Activated CD4-positive, CD25-positive, alpha-beta regulatory T cell treated with anti-CD3 and anti-CD28 coated beads, Interleukin-2, amount 50 U/mL, for 72 hours (primary cell): ENCODE data around the gene ESRRB.

Experiments
- DNase-seq: peaks from one replicate; pipeline ENCODE4 v3.0.0; 2021

ESRRB gene

GRCh38 chr14:76408877-76409276 is 32.9 kb downstream of the ESRRB start:
- DNase-seq = no peak

GRCh38 chr14:76412501-76412900 is 36.6 kb downstream of the ESRRB start:
- no peak for DNase-seq

- DNase-seq = no peak
These were observed 37.4 kb downstream of the ESRRB start for GRCh38 chr14:76413106-76413961.

DNA sequence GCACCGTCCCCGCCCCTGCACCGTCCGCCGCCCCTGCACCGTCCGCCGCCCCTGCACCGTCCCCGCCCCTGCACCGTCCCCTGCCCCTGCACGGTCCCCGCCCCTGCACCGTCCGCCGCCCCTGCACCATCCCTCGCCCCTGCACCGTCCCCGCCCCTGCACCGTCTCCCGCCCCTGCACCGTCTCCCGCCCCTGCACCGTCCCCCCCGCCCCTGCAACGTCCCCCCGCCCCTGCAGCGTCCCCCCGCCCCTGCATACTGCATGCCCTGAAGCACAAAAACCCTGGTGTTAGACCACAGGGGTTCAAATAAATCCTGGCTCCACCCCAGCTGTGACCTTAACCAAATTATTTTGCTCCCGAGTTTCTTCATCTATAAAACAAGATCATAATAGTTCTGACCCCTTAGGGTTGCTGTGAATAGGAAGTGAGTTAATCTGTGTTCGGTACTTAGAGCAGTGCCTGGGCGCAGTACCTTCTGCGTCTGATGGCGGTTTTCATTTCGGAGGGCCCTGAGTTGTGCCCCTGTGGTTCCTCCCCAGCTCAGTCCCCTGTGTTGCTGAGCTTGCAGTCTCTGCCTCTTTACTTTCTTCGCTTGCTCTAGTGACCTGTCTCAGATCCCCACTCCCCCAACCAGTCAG is 38.1 kb downstream of the ESRRB start:
- DNase-seq = no peak

GRCh38 chr14:76419399-76419798 is 43.5 kb downstream of the ESRRB start:
- no peak for DNase-seq

- DNase-seq = no peak
These were observed 44.9 kb downstream of the ESRRB start for GRCh38 chr14:76420827-76421226.

- DNase-seq = no peak
These were observed 45.7 kb downstream of the ESRRB start for GRCh38 chr14:76421662-76422061.

DNA sequence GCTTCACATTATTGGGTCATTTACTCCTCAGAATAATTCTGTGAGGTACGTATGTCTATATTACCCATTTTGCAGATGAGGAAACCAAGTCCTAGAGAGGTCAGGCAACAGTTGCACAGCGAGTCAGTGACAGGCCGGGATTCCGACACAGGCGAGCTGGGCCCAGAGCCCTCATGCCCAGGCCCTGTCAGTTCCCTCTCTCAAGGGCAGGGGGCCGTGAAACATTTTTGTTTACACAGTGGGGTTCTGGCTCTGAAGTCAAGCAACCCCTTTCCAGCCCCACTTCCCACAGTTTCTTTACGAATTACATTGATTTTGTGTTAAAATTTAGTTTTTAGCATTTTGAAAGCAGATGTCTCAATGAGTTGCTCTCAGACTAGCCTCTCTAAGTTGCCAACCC is 46.7 kb downstream of the ESRRB start:
- DNase-seq = no peak

DNA sequence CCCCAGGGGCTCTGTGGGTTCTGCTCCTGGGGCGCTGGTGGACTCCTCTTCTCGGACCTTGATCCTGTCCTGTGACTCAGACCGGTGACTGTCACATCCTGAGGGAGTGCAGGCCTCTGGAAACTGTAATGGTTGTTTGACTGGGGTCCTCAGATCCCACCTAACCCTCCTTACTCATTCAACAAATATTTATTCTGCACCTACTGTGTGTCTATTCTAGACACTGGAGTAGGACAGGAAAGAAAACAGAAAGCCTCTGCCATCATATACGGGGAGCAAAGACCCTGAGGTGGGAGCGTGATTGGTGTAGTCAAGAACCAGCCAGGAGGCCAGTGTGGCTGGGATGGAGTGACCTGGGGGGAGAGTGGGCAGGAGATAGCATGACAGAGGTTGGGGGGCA is 47.6 kb downstream of the ESRRB start:
- DNase-seq = no peak

DNA sequence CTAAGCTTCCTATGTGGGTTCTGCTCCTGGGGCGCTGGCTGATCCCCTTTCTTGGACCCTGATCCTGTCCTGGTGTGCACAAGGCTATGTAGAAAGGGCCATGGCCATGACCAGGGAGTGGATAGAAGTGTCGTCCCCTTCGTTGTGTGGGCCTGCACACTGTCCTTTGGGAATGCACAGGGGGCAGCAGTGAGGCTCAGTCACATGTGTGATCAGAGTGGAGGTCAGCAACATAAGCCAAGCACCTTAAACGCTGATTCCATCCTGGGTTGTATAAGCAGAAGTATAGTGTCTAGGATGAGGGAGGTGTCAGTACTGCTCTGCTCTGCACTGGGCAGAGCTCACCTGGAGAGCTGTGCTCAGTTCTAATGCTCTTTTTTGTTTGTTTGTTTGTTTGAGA is 48.4 kb downstream of the ESRRB start:
- no peak for DNase-seq

- no peak for DNase-seq
These were observed 50.3 kb downstream of the ESRRB start for GRCh38 chr14:76426161-76426696.

DNA sequence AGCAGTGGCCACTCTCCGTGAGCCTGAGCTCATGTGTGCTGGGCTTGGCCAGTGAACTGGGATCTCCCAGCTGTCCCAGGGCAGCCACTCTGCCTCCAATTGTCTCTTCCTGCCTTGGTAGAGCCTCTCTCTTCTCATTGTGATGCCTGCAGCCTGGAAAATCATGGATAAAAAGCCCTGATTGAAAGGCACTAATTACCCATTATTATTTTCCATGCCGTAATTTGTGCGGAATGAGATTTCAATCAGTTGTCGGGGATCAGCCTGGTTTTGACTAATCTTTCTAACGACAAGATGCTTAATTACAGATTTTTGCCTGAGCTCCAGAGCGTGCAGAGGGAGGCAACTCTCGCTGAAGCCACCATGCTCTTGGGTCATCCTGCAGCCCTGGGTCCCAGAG is 52.7 kb downstream of the ESRRB start:
- DNase-seq = no peak

GRCh38 chr14:76430017-76430416 is 54.1 kb downstream of the ESRRB start:
- no peak for DNase-seq

- no peak for DNase-seq
These were observed 54.6 kb downstream of the ESRRB start for GRCh38 chr14:76430475-76430980.

DNA sequence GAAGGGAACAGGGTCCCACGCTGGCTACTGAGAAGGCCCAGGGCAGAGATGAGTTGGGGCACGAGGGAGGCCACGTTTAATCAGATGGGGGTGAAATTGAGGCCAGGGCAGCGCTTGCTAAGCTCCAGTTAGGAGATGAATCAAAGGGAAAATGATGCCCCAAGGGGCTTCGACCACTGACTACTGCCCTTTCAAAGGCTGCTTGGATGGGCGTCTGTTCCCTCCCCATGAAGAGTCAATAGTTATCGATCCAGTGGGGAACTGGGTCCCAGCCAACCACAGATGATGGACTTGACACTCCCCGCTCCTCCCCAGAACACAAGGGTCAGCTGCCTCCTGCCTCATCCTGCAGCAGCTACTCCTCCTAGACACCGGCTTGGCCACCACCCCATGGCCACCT is 55.6 kb downstream of the ESRRB start:
- DNase-seq = no peak

DNA sequence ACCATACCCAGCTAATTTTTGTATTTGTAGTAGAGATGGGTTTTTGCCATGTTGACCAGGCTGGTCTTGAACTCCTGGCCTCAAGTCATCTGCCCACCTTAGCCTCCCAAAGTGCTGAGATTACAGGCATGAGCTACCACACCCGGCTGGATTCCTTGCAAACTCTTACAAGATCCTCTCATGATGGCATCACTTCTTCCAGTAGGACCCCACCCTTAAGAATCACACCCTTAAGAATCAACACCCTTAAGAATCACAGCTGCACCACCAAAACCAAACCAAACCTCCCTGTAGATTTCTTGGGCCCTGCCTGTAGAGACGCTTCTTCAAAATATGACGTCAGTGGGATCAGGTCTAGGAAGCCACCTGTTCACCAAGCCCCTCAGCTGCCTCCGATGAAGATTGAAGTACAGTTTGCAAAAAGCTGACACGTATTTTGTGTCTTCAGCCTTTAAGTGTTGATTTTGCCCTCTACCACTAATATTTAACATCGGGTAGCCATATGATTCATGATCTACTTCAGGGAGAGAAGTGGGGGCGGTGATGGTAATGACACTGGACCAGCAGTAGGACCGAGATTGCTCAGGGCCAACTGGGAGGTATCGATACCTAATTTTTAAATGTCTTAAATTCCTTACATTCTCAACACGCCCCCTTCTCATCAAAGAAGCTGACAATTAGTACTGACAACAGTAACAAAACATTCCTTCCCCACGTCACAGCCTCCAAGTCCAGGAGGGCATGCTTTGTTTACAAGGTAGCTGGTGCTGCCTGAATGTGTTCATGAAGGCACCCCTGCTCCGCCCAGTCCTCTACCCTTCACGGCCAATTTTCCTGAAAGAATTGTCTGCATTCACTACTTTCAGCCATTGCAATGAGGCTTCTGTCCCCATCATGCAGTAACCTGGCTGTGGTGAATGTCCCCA is 57.2 kb downstream of the ESRRB start:
- DNase-seq = no peak

DNA sequence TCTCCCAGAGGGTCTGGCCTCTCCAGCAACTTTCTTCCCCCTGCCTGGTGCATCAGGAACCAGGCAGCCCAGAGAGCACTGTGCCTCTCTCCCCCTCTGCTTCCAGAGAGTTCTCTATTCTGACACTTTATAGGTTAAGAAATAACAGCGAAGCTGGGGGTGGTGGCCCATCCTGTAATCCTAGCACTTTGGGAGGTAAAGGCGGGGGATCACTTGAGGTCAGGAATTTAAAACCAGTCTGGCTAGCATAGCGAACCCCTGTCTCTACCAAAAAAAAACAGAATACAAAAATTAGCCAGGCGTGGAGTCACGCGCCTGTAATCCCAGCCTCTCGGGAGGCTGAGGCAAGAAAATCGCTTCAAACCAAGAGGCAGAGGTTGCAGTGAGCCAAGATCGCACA is 58.3 kb downstream of the ESRRB start:
- DNase-seq = no peak

DNA sequence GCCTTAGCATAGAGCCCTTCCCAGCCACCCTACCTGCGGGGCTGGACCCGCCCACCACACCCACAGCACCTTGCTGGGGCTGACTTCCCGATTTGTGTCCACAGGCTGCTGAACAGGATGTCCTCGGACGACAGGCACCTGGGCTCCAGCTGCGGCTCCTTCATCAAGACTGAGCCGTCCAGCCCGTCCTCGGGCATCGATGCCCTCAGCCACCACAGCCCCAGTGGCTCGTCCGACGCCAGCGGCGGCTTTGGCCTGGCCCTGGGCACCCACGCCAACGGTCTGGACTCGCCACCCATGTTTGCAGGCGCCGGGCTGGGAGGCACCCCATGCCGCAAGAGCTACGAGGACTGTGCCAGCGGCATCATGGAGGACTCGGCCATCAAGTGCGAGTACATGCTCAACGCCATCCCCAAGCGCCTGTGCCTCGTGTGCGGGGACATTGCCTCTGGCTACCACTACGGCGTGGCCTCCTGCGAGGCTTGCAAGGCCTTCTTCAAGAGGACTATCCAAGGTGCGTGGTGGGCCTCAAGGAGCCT is 63.4 kb downstream of the ESRRB start:
- DNase-seq = no peak

- no peak for DNase-seq
These were observed 70.5 kb downstream of the ESRRB start for GRCh38 chr14:76446486-76446885.

- DNase-seq = no peak
These were observed 71.0 kb downstream of the ESRRB start for GRCh38 chr14:76446921-76447320.

DNA sequence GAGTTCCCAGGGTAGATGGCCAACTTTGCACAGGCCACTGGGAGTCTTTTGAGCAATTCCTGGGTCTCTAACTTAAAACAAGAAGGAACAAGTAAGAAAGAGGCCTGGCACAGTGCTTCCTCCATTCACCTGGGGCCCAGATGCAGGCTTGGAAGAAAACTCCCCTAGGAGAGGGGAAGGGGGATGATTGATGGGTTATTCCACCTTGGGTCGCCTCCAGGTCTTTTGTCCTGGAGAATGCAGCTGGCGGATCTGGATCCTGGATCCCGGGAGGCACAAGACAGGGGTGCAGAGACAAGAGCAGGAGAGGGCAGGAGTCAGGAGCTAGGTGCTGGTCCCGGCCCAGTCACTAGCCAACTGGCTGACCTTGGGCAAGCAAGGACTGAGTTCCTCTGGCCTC is 74.5 kb downstream of the ESRRB start:
- no peak for DNase-seq

GRCh38 chr14:76456200-76456599 is 80.3 kb downstream of the ESRRB start:
- DNase-seq = peak; percentile 34
